Measurements from ENCODE around the gene ZNF669. TPM values are rescaled to one million over a fixed set of nuclear protein-coding genes. Genes with fewer than 3 reads are reported as not detected.
A peak's percentile ranks its signal among the peaks of the same experiment; 100 is the strongest.

Gene ZNF669
- total RNA-seq, 6 experiments from 2014 or later: 0.90 to 2.6 (median 1.5) TPM

- no peaks in the 10 kb centered on the region for H3K9me3 ChIP-seq
- no peaks in the 10 kb centered on the region for H3K27me3 ChIP-seq
- TF ChIP-seq, protein P1, sequence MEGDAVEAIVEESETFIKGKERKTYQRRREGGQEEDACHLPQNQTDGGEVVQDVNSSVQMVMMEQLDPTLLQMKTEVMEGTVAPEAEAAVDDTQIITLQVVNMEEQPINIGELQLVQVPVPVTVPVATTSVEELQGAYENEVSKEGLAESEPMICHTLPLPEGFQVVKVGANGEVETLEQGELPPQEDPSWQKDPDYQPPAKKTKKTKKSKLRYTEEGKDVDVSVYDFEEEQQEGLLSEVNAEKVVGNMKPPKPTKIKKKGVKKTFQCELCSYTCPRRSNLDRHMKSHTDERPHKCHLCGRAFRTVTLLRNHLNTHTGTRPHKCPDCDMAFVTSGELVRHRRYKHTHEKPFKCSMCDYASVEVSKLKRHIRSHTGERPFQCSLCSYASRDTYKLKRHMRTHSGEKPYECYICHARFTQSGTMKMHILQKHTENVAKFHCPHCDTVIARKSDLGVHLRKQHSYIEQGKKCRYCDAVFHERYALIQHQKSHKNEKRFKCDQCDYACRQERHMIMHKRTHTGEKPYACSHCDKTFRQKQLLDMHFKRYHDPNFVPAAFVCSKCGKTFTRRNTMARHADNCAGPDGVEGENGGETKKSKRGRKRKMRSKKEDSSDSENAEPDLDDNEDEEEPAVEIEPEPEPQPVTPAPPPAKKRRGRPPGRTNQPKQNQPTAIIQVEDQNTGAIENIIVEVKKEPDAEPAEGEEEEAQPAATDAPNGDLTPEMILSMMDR (IDR thresholded peaks at IDR 0.05): no peak
- no peak for TF ChIP-seq POLR2A (IDR thresholded peaks at IDR 0.05)
- intact Hi-C loops (cut with DNase I): no loop called here
- H3K4me3 ChIP-seq: no peak overlapping the region
- H3K27ac ChIP-seq: no peak overlapping the region
- no peak for ATAC-seq
- 72% methylated on average over 2 of the region's 4 CpGs for WGBS (ENCODE audit: insufficient coverage, low coverage, low lambda C conversion rate, missing lambda C conversion rate)
- no peaks in the 10 kb centered on the region for H3K36me3 ChIP-seq
- no peaks in the 10 kb centered on the region for H3K4me1 ChIP-seq
- DNase-seq: no peak
These were observed 15.2 kb downstream of the ZNF669 start for GRCh38 chr1:247088967-247089366.

GRCh38 chr1:247087256-247087655, 16.9 kb downstream of the ZNF669 start:
- TF ChIP-seq, protein P1 (IDR thresholded peaks at IDR 0.05): no peak
- TF ChIP-seq POLR2A (IDR thresholded peaks at IDR 0.05): no peak
- DNase-seq: no peak
- Histone ChIP-seq H3K27me3 (no peaks in the 10 kb centered on the region), H3K27ac (no peak overlapping the region), H3K9me3 (no peaks in the 10 kb centered on the region), H3K4me1 (no peaks in the 10 kb centered on the region), H3K4me3 (no peak overlapping the region), H3K36me3 (no peaks in the 10 kb centered on the region)
- intact Hi-C loops (cut with DNase I): no loop called here
- WGBS (ENCODE audit: insufficient coverage, low coverage, low lambda C conversion rate, missing lambda C conversion rate): no CpG with 5 or more reads among the region's 1 CpG
- ATAC-seq: peak in 1 of 4 donors; percentile 23

GRCh38 chr1:247085310-247085709, 18.8 kb downstream of the ZNF669 start:
- TF ChIP-seq, protein P1 (IDR thresholded peaks at IDR 0.05): no peak
- TF ChIP-seq POLR2A (IDR thresholded peaks at IDR 0.05): no peak
- Histone ChIP-seq H3K9me3 (no peaks in the 10 kb centered on the region), H3K36me3 (no peaks in the 10 kb centered on the region), H3K4me3 (no peak overlapping the region), H3K27ac (no peak overlapping the region), H3K27me3 (no peaks in the 10 kb centered on the region), H3K4me1 (no peaks in the 10 kb centered on the region)
- DNase-seq (no peak), ATAC-seq (peak in 1 of 4 donors; percentile 17)
- intact Hi-C loops (cut with DNase I): no loop called here
- no CpG with 5 or more reads among the region's 8 CpGs for WGBS (ENCODE audit: insufficient coverage, low coverage, low lambda C conversion rate, missing lambda C conversion rate)

DNA sequence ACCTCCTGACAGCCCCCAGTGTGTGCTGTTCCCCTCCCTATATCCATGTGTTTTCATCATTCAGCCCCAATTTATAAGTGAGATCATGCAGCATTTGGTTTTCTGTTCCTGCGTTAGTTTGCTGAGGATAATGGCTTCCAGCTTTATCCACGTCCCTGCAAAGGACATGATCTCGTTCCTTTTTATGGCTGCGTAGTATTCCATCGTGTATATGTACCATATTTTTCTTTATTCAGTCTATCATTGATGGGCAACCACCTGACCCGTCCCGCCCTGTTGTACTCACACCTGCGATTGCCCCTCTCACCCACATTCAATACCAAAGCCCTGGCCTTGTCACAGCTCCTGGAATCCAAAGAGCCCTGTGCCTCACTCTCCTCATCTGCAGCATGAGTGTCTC, 19.4 kb downstream of the ZNF669 start:
- ATAC-seq (no peak), DNase-seq (no peak)
- TF ChIP-seq, protein P1 (IDR thresholded peaks at IDR 0.05): no peak
- TF ChIP-seq POLR2A (IDR thresholded peaks at IDR 0.05): no peak
- H3K27me3 ChIP-seq: no peaks in the 10 kb centered on the region
- intact Hi-C loops (cut with DNase I): no loop called here
- WGBS (ENCODE audit: insufficient coverage, low coverage, low lambda C conversion rate, missing lambda C conversion rate): 90% methylated on average over 8 of the region's 8 CpGs
- no peaks in the 10 kb centered on the region for H3K9me3 ChIP-seq
- no peak overlapping the region for H3K27ac ChIP-seq
- H3K4me3 ChIP-seq: no peak overlapping the region
- H3K4me1 ChIP-seq: no peaks in the 10 kb centered on the region
- H3K36me3 ChIP-seq: no peaks in the 10 kb centered on the region

Data from right lobe of liver (tissue), 6 donors.